CD4-positive, alpha-beta T cell treated with Interleukin-12 subunit alpha and Interleukin-12 subunit beta, for 1 hour (primary cell): ENCODE results near the gene CR1.
"Not testable (repeated sequence)": the region's sequence is repeated elsewhere in the genome, so short reads cannot be mapped to it uniquely, and the experiment has no call there.

Source experiments
- DNase-seq: peaks from one replicate; pipeline ENCODE4 v3.0.0-alpha.2; 2020

CR1 gene

DNA sequence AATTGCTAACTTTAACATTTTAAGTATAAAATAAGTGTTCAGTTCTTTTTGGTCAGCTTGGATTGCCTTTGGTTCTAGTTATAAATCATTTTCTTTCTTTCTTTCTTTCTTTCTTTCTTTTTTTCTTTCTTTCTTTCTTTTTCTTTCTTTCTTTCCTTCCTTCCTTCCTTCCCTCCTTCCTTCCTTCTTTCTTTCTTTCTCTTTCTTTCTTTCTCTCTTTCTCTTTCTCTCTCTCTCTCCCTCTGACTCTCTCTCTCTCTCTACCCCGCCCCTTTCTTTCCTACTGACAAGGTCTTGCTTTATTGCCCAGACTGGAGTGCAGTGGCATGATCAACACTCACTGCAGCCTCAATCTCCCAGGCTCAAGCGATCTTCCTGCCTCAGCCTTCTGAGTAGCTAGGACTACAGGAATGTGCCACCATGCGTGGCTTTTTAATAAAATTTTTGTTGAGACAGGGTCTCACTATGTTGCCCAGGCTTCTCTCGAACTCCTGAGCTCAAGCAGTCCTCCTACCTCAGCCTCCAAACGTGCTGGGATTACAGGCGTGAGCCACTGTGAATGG lies 187.0 kb downstream of the CR1 start:
- not testable (repeated sequence) for DNase-seq

DNA sequence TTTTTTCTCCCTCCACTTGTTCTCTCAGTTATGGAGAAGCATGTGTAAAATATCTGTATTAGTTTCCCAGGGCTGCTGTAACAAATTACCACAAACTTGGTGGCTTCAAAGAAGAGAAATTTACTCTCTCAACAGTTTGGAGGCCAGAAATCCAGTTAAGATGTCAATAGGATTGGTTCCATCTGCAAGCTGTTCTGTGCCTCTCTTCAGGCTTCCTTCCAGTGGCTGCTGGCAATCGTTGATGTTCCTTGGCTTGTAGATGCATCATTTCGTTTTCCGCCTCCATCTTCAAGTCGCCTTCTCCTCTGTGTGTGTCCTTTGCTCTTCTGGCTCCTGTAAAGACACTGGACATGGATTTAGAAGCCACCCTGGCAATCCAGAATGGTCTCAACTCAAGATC lies 194.6 kb downstream of the CR1 start:
- not testable (repeated sequence) for DNase-seq

DNA sequence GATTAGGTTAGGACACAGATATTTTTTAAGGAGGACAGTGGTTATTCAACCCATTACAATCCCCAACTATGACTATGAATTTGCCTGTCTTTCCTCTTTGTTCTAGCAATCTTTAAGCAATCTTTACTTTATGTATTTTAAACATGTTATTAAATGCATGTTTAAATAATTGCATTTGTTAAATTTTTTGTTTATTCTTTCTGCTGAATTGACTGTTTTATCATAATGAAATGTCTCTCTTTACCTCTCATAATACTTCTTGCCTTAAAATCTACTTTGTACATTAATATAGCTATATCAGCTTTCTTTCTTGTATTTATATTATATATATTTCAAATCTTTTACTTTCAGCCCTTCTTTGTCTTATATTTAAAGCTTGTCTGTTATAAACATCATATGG lies 195.1 kb downstream of the CR1 start:
- no peak for DNase-seq
